Breast epithelium (tissue), 4 donors: Measurements from ENCODE around the gene ARHGEF2. TPM values are rescaled to one million over a fixed set of nuclear protein-coding genes. Genes with fewer than 3 reads are reported as not detected.

ENCODE experiments used
- DNase-seq, 2 donors: peaks; one replicate each; pipeline ENCODE4 v3.0.0-alpha.2; 2019; ENCODE audit warnings: low spot score in 2 of 2
- H3K27ac ChIP-seq, 2 donors: fragments of 200-600 bp; sonication (generic) in 1 of 2; one replicate each; pipeline ENCODE4 v1.5.1; 2016 to 2019; ENCODE audit warnings: mild to moderate bottlenecking in 1 of 2
- H3K27me3 ChIP-seq, 2 donors: fragments of 200-600 bp; sonication (generic) in 1 of 2; one replicate each; pipeline versions ENCODE4 v1.5.1 to v1.6.0; 2017 to 2019; ENCODE audit warnings: control low read depth in 1 of 2, mild to moderate bottlenecking in 1 of 2
- H3K36me3 ChIP-seq: fragments of 200-600 bp; one replicate; pipeline ENCODE4 v1.5.1; 2019
- H3K4me1 ChIP-seq, 2 donors: fragments of 200-600 bp; sonication (generic); one replicate each; pipeline ENCODE4 v1.5.1; 2016 to 2019; ENCODE audit warnings: control low read depth in 1 of 2
- H3K4me3 ChIP-seq, 3 donors: fragments of 200-600 bp; sonication (generic); 1 replicate in 2 of 3; 2 replicates in 1 of 3; pipeline ENCODE4 v1.5.1; 2016 to 2019; ENCODE audit warnings: mild to moderate bottlenecking in 3 of 3, moderate library complexity in 2 of 3
- H3K9me3 ChIP-seq, 2 donors: fragments of 200-600 bp; sonication (generic) in 1 of 2; one replicate each; pipeline ENCODE4 v1.5.1; 2016 to 2019; ENCODE audit warnings: control low read depth in 1 of 2
- CTCF ChIP-seq, 3 donors: fragments of 450-650 bp; IDR thresholded peaks; one replicate each; pipeline ENCODE4 v1.5.1; 2016 to 2017; ENCODE audit warnings: antibody characterized with exemption in 3 of 3, mild to moderate bottlenecking in 3 of 3, moderate library complexity in 3 of 3
- POLR2A ChIP-seq: fragments of 450-650 bp; IDR thresholded peaks from one replicate; pipeline ENCODE4 v1.6.1; 2016; ENCODE audit warnings: antibody characterized with exemption, mild to moderate bottlenecking, moderate library complexity
- POLR2AphosphoS5 ChIP-seq, 3 donors: sonication (generic); formaldehyde crosslinking; IDR thresholded peaks; one replicate each; pipeline ENCODE4 v1.6.1; 2017; ENCODE audit warnings: antibody characterized with exemption in 3 of 3
- intact Hi-C: fragments of 100-400 bp; cut with DNase I; formaldehyde crosslinking; loops from one replicate; pipeline ENCODE4 v1.15.1; 2023; ENCODE audit warnings: low total_unique reads
- total RNA-seq, 3 donors: library from RNA; depleted of rRNA; stranded (reverse); fragments of >200 nt; gene quantifications; one replicate each; pipeline ENCODE4 v1.1.0, GENCODE V29; 2016

The ARHGEF2 gene
- total RNA-seq, 3 donors from 2014 or later, result 81.8 to 93.7 (median 90.4) TPM

GRCh38 chr1:155934936-155935590 lies 43.3 kb downstream of the ARHGEF2 start:
- H3K36me3 ChIP-seq, result no peaks in the 10 kb centered on the region
- intact Hi-C loops, result no loop called here
- H3K9me3 ChIP-seq, result no peaks in the 10 kb centered on the region
- peak overlapping the region; percentile 89 to 96 for H3K27ac ChIP-seq
- no peaks in the 10 kb centered on the region for H3K27me3 ChIP-seq
- TF ChIP-seq POLR2AphosphoS5 (IDR thresholded peaks at IDR 0.05), result no peak
- no peak for TF ChIP-seq POLR2A
- no peak for TF ChIP-seq CTCF (IDR thresholded peaks at IDR 0.05)
- no peak for DNase-seq
- H3K4me1 ChIP-seq, result peaks cover 12 to 18% of the 10 kb centered on the region in 2 donors
- H3K4me3 ChIP-seq, result peak overlapping the region; percentile 58 to 94 (median 78)

GRCh38 chr1:155934097-155934935 lies 44.0 kb downstream of the ARHGEF2 start, which contains the start of gene KHDC4:
Gene KHDC4, minus strand, starts transcription at chr1:155934413. Its CDS starts 40 bp downstream, at chr1:155934373.
- Histone ChIP-seq H3K4me3 (peak within 1 kb of the TSS; percentile 58 to 94 (median 78)), H3K9me3 (no peaks in the 10 kb centered on the region), H3K4me1 (peaks cover 12 to 19% of the 10 kb centered on the region in 2 donors), H3K27me3 (no peaks in the 10 kb centered on the region), H3K27ac (peak within 1 kb of the TSS; percentile 89 to 96), H3K36me3 (no peaks in the 10 kb centered on the region)
- intact Hi-C loops, result no loop called here
- TF ChIP-seq CTCF (IDR thresholded peaks at IDR 0.05) (peak in 2 of 3 donors; percentile 23 to 31), POLR2AphosphoS5 (IDR thresholded peaks at IDR 0.05) (peak; percentile 99 to 100 (median 99)), POLR2A (peak; percentile 99)
- peak; percentile 95 to 97 for DNase-seq

- no peak for DNase-seq
- intact Hi-C loops, result no loop called here
- Histone ChIP-seq H3K4me1 (peaks cover 12 to 19% of the 10 kb centered on the region in 2 donors), H3K9me3 (no peaks in the 10 kb centered on the region), H3K36me3 (peaks cover 3% of the 10 kb centered on the region), H3K4me3 (peak overlapping the region; percentile 58 to 94 (median 78)), H3K27me3 (no peaks in the 10 kb centered on the region), H3K27ac (peak overlapping the region; percentile 89 to 96)
- TF ChIP-seq CTCF (IDR thresholded peaks at IDR 0.05) (no peak), POLR2AphosphoS5 (IDR thresholded peaks at IDR 0.05) (no peak), POLR2A (no peak)
Measured at GRCh38 chr1:155933591-155934096, 44.7 kb downstream of the ARHGEF2 start.

- Histone ChIP-seq H3K36me3 (peaks cover 3% of the 10 kb centered on the region), H3K4me1 (peaks cover 12 to 19% of the 10 kb centered on the region in 2 donors), H3K4me3 (peak overlapping the region in 2 of 3 donors; percentile 58 to 94), H3K27me3 (no peaks in the 10 kb centered on the region), H3K27ac (peak overlapping the region in 1 of 2 donors; percentile 89), H3K9me3 (no peaks in the 10 kb centered on the region)
- DNase-seq, result no peak
- intact Hi-C loops, result no loop called here
- TF ChIP-seq POLR2A, result no peak
- no peak for TF ChIP-seq POLR2AphosphoS5 (IDR thresholded peaks at IDR 0.05)
- no peak for TF ChIP-seq CTCF (IDR thresholded peaks at IDR 0.05)
Measured at GRCh38 chr1:155932487-155932886, 45.9 kb downstream of the ARHGEF2 start.
